ENCODE measurements around the gene IVD.

IVD gene

DNA sequence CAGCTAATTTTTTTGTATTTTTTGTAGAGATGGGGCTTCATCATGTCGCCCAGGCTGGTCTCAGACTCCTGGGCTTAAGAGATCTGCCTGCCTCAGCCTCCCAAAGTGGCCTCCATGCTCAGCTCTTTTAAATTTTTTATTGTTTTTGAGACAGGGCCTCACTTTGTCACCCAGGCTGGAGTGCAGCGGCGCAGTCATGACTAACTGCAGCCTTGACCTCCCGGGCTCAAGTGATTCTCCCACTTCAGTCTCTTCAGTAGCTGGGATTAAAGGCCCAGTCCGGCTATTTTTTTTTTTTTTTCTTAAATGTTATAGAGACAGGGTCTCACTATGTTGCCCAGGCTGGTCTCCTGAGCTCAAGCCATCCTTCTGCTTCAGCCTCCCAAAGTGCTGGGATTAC is 20.1 kb downstream of the IVD start:
- TF ChIP-seq FOXM1 (IDR thresholded peaks at IDR 0.05; ENCODE audit: borderline replicate concordance, low read depth), result no peak
- no peak for TF ChIP-seq ZBTB7A (IDR thresholded peaks at IDR 0.05; ENCODE audit: low read depth)
- no peak for TF ChIP-seq RAD21 (IDR thresholded peaks at IDR 0.05; ENCODE audit: low read depth)
- TF ChIP-seq, protein P1, sequence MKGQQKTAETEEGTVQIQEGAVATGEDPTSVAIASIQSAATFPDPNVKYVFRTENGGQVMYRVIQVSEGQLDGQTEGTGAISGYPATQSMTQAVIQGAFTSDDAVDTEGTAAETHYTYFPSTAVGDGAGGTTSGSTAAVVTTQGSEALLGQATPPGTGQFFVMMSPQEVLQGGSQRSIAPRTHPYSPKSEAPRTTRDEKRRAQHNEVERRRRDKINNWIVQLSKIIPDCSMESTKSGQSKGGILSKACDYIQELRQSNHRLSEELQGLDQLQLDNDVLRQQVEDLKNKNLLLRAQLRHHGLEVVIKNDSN (IDR thresholded peaks at IDR 0.05), result no peak

DNA sequence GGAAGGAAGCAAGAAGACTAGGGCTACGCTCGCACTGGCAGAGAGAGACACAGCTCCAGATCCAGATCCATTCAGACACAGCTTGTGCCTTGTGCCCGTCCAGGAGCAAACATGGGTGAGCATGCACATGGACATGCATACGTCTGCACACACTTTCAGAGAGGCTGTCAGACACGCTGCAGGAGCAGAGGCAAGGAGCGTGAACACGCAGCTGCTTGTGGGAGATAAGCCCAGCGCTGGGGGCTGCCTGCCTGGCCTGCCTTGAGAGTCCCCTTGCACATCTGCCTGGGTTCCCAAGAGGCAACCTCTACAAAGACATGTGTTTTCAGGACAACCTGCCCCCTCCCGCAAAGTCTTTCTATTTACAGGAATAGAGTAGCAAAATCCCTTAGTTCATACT is 21.6 kb downstream of the IVD start:
- TF ChIP-seq, protein P1 (IDR thresholded peaks at IDR 0.05), result no peak
- TF ChIP-seq CEBPB (IDR thresholded peaks at IDR 0.05) (no peak), TAF1 (IDR thresholded peaks at IDR 0.05; ENCODE audit: low read depth) (no peak), CREB1 (IDR thresholded peaks at IDR 0.05; ENCODE audit: low read depth) (no peak), TEAD4 (IDR thresholded peaks at IDR 0.05) (no peak), ZBTB7A (IDR thresholded peaks at IDR 0.05; ENCODE audit: low read depth) (no peak), TCF12 (IDR thresholded peaks at IDR 0.05; ENCODE audit: low read depth) (no peak), EGR1 (IDR thresholded peaks at IDR 0.05) (no peak), YY1 (IDR thresholded peaks at IDR 0.05; ENCODE audit: low read depth) (no peak), EP300 (IDR thresholded peaks at IDR 0.05; ENCODE audit: borderline replicate concordance) (no peak)
- TF ChIP-seq, protein P2, sequence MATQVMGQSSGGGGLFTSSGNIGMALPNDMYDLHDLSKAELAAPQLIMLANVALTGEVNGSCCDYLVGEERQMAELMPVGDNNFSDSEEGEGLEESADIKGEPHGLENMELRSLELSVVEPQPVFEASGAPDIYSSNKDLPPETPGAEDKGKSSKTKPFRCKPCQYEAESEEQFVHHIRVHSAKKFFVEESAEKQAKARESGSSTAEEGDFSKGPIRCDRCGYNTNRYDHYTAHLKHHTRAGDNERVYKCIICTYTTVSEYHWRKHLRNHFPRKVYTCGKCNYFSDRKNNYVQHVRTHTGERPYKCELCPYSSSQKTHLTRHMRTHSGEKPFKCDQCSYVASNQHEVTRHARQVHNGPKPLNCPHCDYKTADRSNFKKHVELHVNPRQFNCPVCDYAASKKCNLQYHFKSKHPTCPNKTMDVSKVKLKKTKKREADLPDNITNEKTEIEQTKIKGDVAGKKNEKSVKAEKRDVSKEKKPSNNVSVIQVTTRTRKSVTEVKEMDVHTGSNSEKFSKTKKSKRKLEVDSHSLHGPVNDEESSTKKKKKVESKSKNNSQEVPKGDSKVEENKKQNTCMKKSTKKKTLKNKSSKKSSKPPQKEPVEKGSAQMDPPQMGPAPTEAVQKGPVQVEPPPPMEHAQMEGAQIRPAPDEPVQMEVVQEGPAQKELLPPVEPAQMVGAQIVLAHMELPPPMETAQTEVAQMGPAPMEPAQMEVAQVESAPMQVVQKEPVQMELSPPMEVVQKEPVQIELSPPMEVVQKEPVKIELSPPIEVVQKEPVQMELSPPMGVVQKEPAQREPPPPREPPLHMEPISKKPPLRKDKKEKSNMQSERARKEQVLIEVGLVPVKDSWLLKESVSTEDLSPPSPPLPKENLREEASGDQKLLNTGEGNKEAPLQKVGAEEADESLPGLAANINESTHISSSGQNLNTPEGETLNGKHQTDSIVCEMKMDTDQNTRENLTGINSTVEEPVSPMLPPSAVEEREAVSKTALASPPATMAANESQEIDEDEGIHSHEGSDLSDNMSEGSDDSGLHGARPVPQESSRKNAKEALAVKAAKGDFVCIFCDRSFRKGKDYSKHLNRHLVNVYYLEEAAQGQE (IDR thresholded peaks at IDR 0.05; ENCODE audit: low read depth), result no peak
- TF ChIP-seq, protein P3, sequence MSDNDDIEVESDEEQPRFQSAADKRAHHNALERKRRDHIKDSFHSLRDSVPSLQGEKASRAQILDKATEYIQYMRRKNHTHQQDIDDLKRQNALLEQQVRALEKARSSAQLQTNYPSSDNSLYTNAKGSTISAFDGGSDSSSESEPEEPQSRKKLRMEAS (IDR thresholded peaks at IDR 0.05), result no peak

DNA sequence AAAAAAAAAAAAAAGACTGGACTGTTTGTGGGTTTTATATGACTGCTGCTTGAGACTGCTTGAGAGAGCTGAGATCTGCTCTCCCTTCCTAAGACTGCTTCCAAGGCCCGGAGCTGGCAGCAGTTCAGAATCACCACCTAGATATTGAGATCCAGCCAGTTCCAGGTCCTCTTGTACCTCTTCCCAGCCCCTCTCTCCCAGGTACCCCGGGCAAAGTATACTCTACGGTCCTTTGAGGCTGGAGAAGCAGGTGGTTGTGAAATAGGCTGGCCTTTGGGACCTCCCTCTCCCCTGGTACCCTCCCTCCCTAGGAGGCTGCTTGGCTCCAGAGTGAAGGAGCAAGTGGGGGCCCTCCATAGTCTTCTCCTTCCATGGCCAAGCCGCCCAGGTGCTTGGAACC is 22.6 kb downstream of the IVD start:
- TF ChIP-seq, protein P2 (IDR thresholded peaks at IDR 0.05; ENCODE audit: low read depth), result no peak
- TF ChIP-seq, protein P3 (IDR thresholded peaks at IDR 0.05), result no peak
- TF ChIP-seq TCF12 (IDR thresholded peaks at IDR 0.05; ENCODE audit: low read depth) (no peak), CREB1 (IDR thresholded peaks at IDR 0.05; ENCODE audit: low read depth) (no peak), RAD21 (IDR thresholded peaks at IDR 0.05; ENCODE audit: low read depth) (no peak), ZBTB7A (IDR thresholded peaks at IDR 0.05; ENCODE audit: low read depth) (no peak), NFIC (IDR thresholded peaks at IDR 0.05) (no peak)

DNA sequence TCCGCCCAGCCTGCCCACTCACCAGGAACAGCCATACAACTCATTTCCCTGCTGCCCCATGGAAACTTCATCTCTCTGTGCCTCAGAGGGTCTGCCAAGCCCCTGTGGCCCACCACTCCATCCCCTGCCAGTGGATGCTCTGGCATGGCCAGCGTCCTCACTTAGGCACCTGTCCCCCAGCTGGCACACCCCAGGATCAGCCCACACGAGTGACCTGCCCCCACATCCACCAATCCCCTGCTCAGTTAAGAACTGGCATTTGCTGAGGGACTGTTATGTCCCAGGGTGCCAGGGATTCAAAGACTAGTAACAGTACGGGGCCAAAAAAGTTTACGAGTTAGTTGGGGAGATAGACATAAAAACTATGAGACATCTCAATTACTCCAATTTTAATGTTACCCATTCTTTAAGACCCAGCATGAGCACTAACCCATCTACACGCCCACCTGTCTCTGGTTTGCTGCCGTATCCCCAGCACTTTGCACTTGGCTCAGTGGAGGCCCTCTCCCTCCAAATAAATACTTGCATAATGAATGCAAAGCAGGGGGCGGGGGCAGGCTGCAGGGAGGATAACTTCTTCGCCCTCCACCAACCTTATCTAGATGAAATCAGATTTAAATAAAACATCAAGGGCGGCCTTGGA is 23.6 kb downstream of the IVD start:
- TF ChIP-seq YY1 (IDR thresholded peaks at IDR 0.05; ENCODE audit: low read depth), result no peak
- no peak for TF ChIP-seq RAD21 (IDR thresholded peaks at IDR 0.05; ENCODE audit: low read depth)
- TF ChIP-seq EP300 (IDR thresholded peaks at IDR 0.05; ENCODE audit: borderline replicate concordance), result no peak
- no peak for TF ChIP-seq TEAD4 (IDR thresholded peaks at IDR 0.05)
- TF ChIP-seq, protein P2 (IDR thresholded peaks at IDR 0.05; ENCODE audit: low read depth), result no peak
- no peak for TF ChIP-seq EGR1 (IDR thresholded peaks at IDR 0.05)
- no peak for TF ChIP-seq TAF1 (IDR thresholded peaks at IDR 0.05; ENCODE audit: low read depth)
- no peak for TF ChIP-seq CREB1 (IDR thresholded peaks at IDR 0.05; ENCODE audit: low read depth)
- TF ChIP-seq CEBPB (IDR thresholded peaks at IDR 0.05), result no peak
- no peak for TF ChIP-seq FOXM1 (IDR thresholded peaks at IDR 0.05; ENCODE audit: borderline replicate concordance, low read depth)
- TF ChIP-seq NFIC (IDR thresholded peaks at IDR 0.05), result no peak
- no peak for TF ChIP-seq ZBTB7A (IDR thresholded peaks at IDR 0.05; ENCODE audit: low read depth)
- TF ChIP-seq, protein P3 (IDR thresholded peaks at IDR 0.05), result no peak
- no peak for TF ChIP-seq TCF12 (IDR thresholded peaks at IDR 0.05; ENCODE audit: low read depth)
- TF ChIP-seq, protein P1 (IDR thresholded peaks at IDR 0.05), result no peak

Measured in Ishikawa (cell line).